CD8-positive, alpha-beta memory T cell (primary cell): ENCODE data around the gene EPB41L4B. TPM values are rescaled to one million over a fixed set of nuclear protein-coding genes. Genes with fewer than 3 reads are reported as not detected.

Experiments used
- polyA plus RNA-seq: library from polyadenylated mRNA; unstranded; fragments of 300-500 nt; fragmentation: Illumina TruSeq; gene quantifications from one replicate; pipeline ENCODE4 v1.2.3, GENCODE V29; 2021
- total RNA-seq, 2 experiments: library from RNA; stranded (reverse); gene quantifications; one replicate each; pipeline ENCODE4 v1.2.3, GENCODE V29; 2021

The EPB41L4B gene
- total and polyA plus RNA-seq, 3 experiments from 2014 or later = 0.35 to 0.44 TPM; not detected in 1

Other genes starting within 250 kb of the EPB41L4B start
- 10 to 100 TPM; 34.4 to 35.2 TPM for gene TMEM245, start 201.1 kb downstream of the EPB41L4B start, total RNA-seq
- 24.4 TPM for gene TMEM245, start 201.1 kb downstream of the EPB41L4B start, polyA plus RNA-seq
- not detected for gene FRRS1L, start 153.8 kb downstream of the EPB41L4B start, total RNA-seq
- gene FRRS1L, start 153.8 kb downstream of the EPB41L4B start, polyA plus RNA-seq = not detected
- under 1 TPM; 0.29 to 0.48 TPM for gene PTPN3, start 177.2 kb upstream of the EPB41L4B start, total RNA-seq
- gene PTPN3, start 177.2 kb upstream of the EPB41L4B start, polyA plus RNA-seq = not detected